Adrenal gland (tissue), 5 donors: ENCODE results near the gene ERC2.

Source experiments
- CTCF ChIP-seq, 6 experiments: fragments of 450-650 bp in 4 of 6; fragments of 200-600 bp in 2 of 6; sonication (generic) in 1 of 6; IDR thresholded peaks; 1 replicate in 5 of 6; 2 replicates in 1 of 6; pipeline versions ENCODE4 v1.5.1 to v1.8.0; 2016 to 2021; ENCODE audit warnings: antibody characterized with exemption in 6 of 6, mild to moderate bottlenecking in 2 of 6, moderate library complexity in 1 of 6
- POLR2A ChIP-seq, 2 donors: fragments of 450-650 bp; IDR thresholded peaks; one replicate each; pipeline ENCODE4 v1.6.1; 2017; ENCODE audit warnings: antibody characterized with exemption in 2 of 2, mild to moderate bottlenecking in 2 of 2, moderate library complexity in 1 of 2
- donor health status: DM: no; HTN: no; CAD: no.

GRCh38 chr3:55540579-55540978 is 927.7 kb downstream of the ERC2 start:
- TF ChIP-seq CTCF (IDR thresholded peaks at IDR 0.05) (no peak), POLR2A (IDR thresholded peaks at IDR 0.05) (no peak)
